ENCODE results near the gene ZFC3H1.
A peak's percentile ranks its signal among the peaks of the same experiment; 100 is the strongest.

Gene ZFC3H1

GRCh38 chr12:71646512-71646911, 17.1 kb downstream of the ZFC3H1 start:
- ChIA-PET CTCF (interaction anchor here (1.2 to 5.6 kb wide), 5 partner anchors 8 to 100 kb away, joined by 4 to 37 read pairs (median 5); no protein-coding TSS in a partner anchor), POLR2A (interaction anchor here (0.7 kb wide), 1 partner anchor 17 kb away, joined by 3 read pairs; the partner anchor contains the start of gene ZFC3H1)
- DNase-seq (ENCODE audit: low read depth, low spot score) = no peak
- TF ChIP-seq CTCF (IDR thresholded peaks at IDR 0.05; ENCODE audit: insufficient read depth, low read length, missing control alignments) = no peak
- no peak overlapping the region for H3K4me3 ChIP-seq (ENCODE audit: low read depth, low read length)

GRCh38 chr12:71645268-71645667, 18.4 kb downstream of the ZFC3H1 start:
- DNase-seq (ENCODE audit: low read depth, low spot score) = no peak
- H3K4me3 ChIP-seq (ENCODE audit: low read depth, low read length) = no peak overlapping the region
- POLR2A ChIA-PET = no interaction called here
- CTCF ChIA-PET = interaction anchor here (0.6 to 5.6 kb wide), 6 partner anchors 9 to 1100 kb away, joined by 3 to 37 read pairs (median 4); no protein-coding TSS in a partner anchor
- TF ChIP-seq CTCF (IDR thresholded peaks at IDR 0.05; ENCODE audit: insufficient read depth, low read length, missing control alignments) = no peak

GRCh38 chr12:71642264-71642663, 21.4 kb downstream of the ZFC3H1 start:
- ChIA-PET CTCF (interaction anchor here (1.2 kb wide), 1 partner anchor 105 kb away, joined by 7 read pairs; no protein-coding TSS in a partner anchor), POLR2A (no interaction called here)
- H3K4me3 ChIP-seq (ENCODE audit: low read depth, low read length) = no peak overlapping the region
- DNase-seq (ENCODE audit: low read depth, low spot score) = no peak
- TF ChIP-seq CTCF (IDR thresholded peaks at IDR 0.05; ENCODE audit: insufficient read depth, low read length, missing control alignments) = no peak

- DNase-seq (ENCODE audit: low read depth, low spot score) = no peak
- H3K4me3 ChIP-seq (ENCODE audit: low read depth, low read length) = no peak overlapping the region
- no peak for TF ChIP-seq CTCF (IDR thresholded peaks at IDR 0.05; ENCODE audit: insufficient read depth, low read length, missing control alignments)
- POLR2A ChIA-PET = no interaction called here
- CTCF ChIA-PET = interaction anchor here (1.0 to 6.5 kb wide), 2 partner anchors 27 to 105 kb away, joined by 3 to 95 read pairs; no protein-coding TSS in a partner anchor
These were observed 22.3 kb downstream of the ZFC3H1 start for GRCh38 chr12:71641390-71641789.

- no peak overlapping the region for H3K4me3 ChIP-seq (ENCODE audit: low read depth, low read length)
- TF ChIP-seq CTCF (IDR thresholded peaks at IDR 0.05; ENCODE audit: insufficient read depth, low read length, missing control alignments) = no peak
- no peak for DNase-seq (ENCODE audit: low read depth, low spot score)
- ChIA-PET CTCF (interaction anchor here (1.0 to 6.5 kb wide), 3 partner anchors 20 to 107 kb away, joined by 3 to 95 read pairs (median 4); no protein-coding TSS in a partner anchor), POLR2A (no interaction called here)
These were observed 23.3 kb downstream of the ZFC3H1 start for GRCh38 chr12:71640316-71640715.

- ChIA-PET CTCF (interaction anchor here (1.3 to 6.5 kb wide), 2 partner anchors 21 to 107 kb away, joined by 4 to 95 read pairs; no protein-coding TSS in a partner anchor), POLR2A (no interaction called here)
- peak; percentile 3 for TF ChIP-seq CTCF (IDR thresholded peaks at IDR 0.05; ENCODE audit: insufficient read depth, low read length, missing control alignments)
- no peak for DNase-seq (ENCODE audit: low read depth, low spot score)
- H3K4me3 ChIP-seq (ENCODE audit: low read depth, low read length) = no peak overlapping the region
These were observed 24.3 kb downstream of the ZFC3H1 start for GRCh38 chr12:71639341-71639760.
